Kidney (tissue), 14 donors: ENCODE results near the gene PUM1. TPM values are rescaled to one million over a fixed set of nuclear protein-coding genes. Genes with fewer than 3 reads are reported as not detected.
A peak's percentile ranks its signal among the peaks of the same experiment; 100 is the strongest.
"Not testable (repeated sequence)": the region's sequence is repeated elsewhere in the genome, so short reads cannot be mapped to it uniquely, and the experiment has no call there.

Experiments used
- DNase-seq, 5 donors: peaks; one replicate each; pipeline ENCODE4 v3.0.0-alpha.2; 2013 to 2020
- FAIRE-seq: peaks from 2 replicates; lab custom pipeline; 2012; peaks lifted over from hg19 to GRCh38; lab: Jason Lieb, UNC
- H3K27ac ChIP-seq, 2 donors: one replicate each; pipeline ENCODE4 v1.7.0; 2013; ENCODE audit warnings: low read depth in 2 of 2, low read length in 2 of 2, inconsistent platforms in 1 of 2
- H3K27me3 ChIP-seq: one replicate; pipeline ENCODE4 v1.7.1; 2013; ENCODE audit warnings: low read length, inconsistent platforms; ENCODE audit not compliant: control insufficient read depth, insufficient read depth
- H3K36me3 ChIP-seq, 3 donors: one replicate each; pipeline versions ENCODE4 v1.7.0 to v1.7.1; 2013; ENCODE audit warnings: low read length in 3 of 3, control low read depth in 1 of 3, inconsistent platforms in 1 of 3; ENCODE audit not compliant: insufficient read depth in 3 of 3, control insufficient read depth in 2 of 3
- H3K4me1 ChIP-seq, 3 donors: one replicate each; pipeline versions ENCODE4 v1.7.0 to v1.7.1; 2013; ENCODE audit warnings: low read length in 3 of 3, inconsistent platforms in 1 of 3, low read depth in 1 of 3; ENCODE audit not compliant: control insufficient read depth in 2 of 3, insufficient read depth in 2 of 3
- H3K4me3 ChIP-seq, 3 donors: one replicate each; pipeline versions ENCODE4 v1.7.0 to v1.8.1; 2013; ENCODE audit warnings: low read length in 3 of 3, control low read depth in 1 of 3, inconsistent platforms in 1 of 3
- H3K9ac ChIP-seq, 3 donors: one replicate each; pipeline versions ENCODE4 v1.7.0 to v1.7.1; 2013; ENCODE audit warnings: low read length in 3 of 3, control low read depth in 1 of 3, inconsistent platforms in 1 of 3
- H3K9me3 ChIP-seq, 3 donors: one replicate each; pipeline versions ENCODE4 v1.7.0 to v1.7.1; 2013; ENCODE audit warnings: low read length in 3 of 3, control low read depth in 1 of 3, inconsistent platforms in 1 of 3; ENCODE audit not compliant: control insufficient read depth in 2 of 3, insufficient read depth in 1 of 3
- CTCF ChIP-seq: IDR thresholded peaks from 3 replicates; pipeline ENCODE4 v1.5.1; 2012; ENCODE audit warnings: mild to moderate bottlenecking, moderate library complexity, borderline replicate concordance; ENCODE audit not compliant: insufficient read depth; ENCODE audit errors: extremely low read depth
- intact Hi-C: fragments of 100-400 bp; cut with DNase I; formaldehyde crosslinking; loops from one replicate; pipeline ENCODE4 v1.11.1; 2022
- polyA plus RNA-seq: library from polyadenylated mRNA; stranded (reverse); fragments of 350-450 nt; fragmentation: Illumina TruSeq; extraction: RNeasy Lipid Tissue Mini Kit (QIAGEN cat#74804); gene quantifications from one replicate; pipeline ENCODE4 v1.2.3, GENCODE V29; 2014; ENCODE audit warnings: low read depth, low replicate concordance; ENCODE audit not compliant: insufficient read depth
- total RNA-seq: library from RNA; stranded (reverse); fragmentation: NEBNext Ultra II Directional; extraction: Animal tissue kit (Norgen Biotek cat#: 25700); gene quantifications from one replicate; pipeline ENCODE4 v1.2.1, GENCODE V29; 2021
- donor health status: control.
- donor health status: control.
- donor health status: control.
- donor health status: control.
- donor health status: control.
- donor health status: DM: yes; HTN: yes; CAD: no.
- donor health status: Normal renal cell carcinoma (clear cell type).

The PUM1 gene
- total and polyA plus RNA-seq, 2 donors from 2014 or later: 19.1 to 150 TPM

- no peaks in the 10 kb centered on the region for H3K9me3 ChIP-seq
- peaks cover 0 to 11% (median 9%) of the 10 kb centered on the region in 3 donors for H3K4me1 ChIP-seq
- DNase-seq (peak in 2 of 5 donors; percentile 54 to 57), FAIRE-seq (no peak)
- peak overlapping the region; percentile 77 to 96 (median 95) for H3K4me3 ChIP-seq
- peak overlapping the region; percentile 68 to 100 (median 93) for H3K9ac ChIP-seq
- no peaks in the 10 kb centered on the region for H3K27me3 ChIP-seq
- intact Hi-C loops: no loop called here
- peaks cover 0 to 2% (median under 1%) of the 10 kb centered on the region in 3 donors for H3K36me3 ChIP-seq
- peak overlapping the region; percentile 97 to 98 for H3K27ac ChIP-seq
- no peak for TF ChIP-seq CTCF
Observed at GRCh38 chr1:31064111-31064717, 1.3 kb downstream of the PUM1 start.

- FAIRE-seq (no peak), DNase-seq (peak in 2 of 5 donors; percentile 37 to 54)
- no peak for TF ChIP-seq CTCF
- Histone ChIP-seq H3K27me3 (no peaks in the 10 kb centered on the region), H3K4me3 (peak overlapping the region; percentile 77 to 96 (median 95)), H3K9ac (peak overlapping the region; percentile 68 to 100 (median 93)), H3K27ac (peak overlapping the region; percentile 97 to 98), H3K9me3 (no peaks in the 10 kb centered on the region), H3K4me1 (peaks cover 0 to 13% (median 11%) of the 10 kb centered on the region in 3 donors), H3K36me3 (peaks cover 5 to 7% (median 6%) of the 10 kb centered on the region in 3 donors)
- intact Hi-C loops: no loop called here
Observed at GRCh38 chr1:31063631-31064030, 1.9 kb downstream of the PUM1 start.

GRCh38 chr1:31062867-31063380, 2.6 kb downstream of the PUM1 start:
- Histone ChIP-seq H3K36me3 (peaks cover 5 to 7% (median 7%) of the 10 kb centered on the region in 3 donors), H3K4me1 (peaks cover 0 to 15% (median 11%) of the 10 kb centered on the region in 3 donors), H3K9me3 (no peaks in the 10 kb centered on the region), H3K4me3 (peak overlapping the region; percentile 77 to 96 (median 95)), H3K27ac (no peak overlapping the region), H3K27me3 (no peaks in the 10 kb centered on the region), H3K9ac (peak overlapping the region; percentile 1 to 93 (median 36))
- intact Hi-C loops: no loop called here
- FAIRE-seq (no peak), DNase-seq (peak in 2 of 5 donors; percentile 7 to 33)
- no peak for TF ChIP-seq CTCF

GRCh38 chr1:31062162-31062866, 3.2 kb downstream of the PUM1 start:
- Histone ChIP-seq H3K4me1 (peaks cover 0 to 18% (median 11%) of the 10 kb centered on the region in 3 donors), H3K9ac (peak overlapping the region in 1 of 3 donors; percentile 36), H3K4me3 (peak overlapping the region; percentile 7 to 95 (median 77))
- H3K27ac ChIP-seq, H3K36me3 ChIP-seq, H3K27me3 ChIP-seq, FAIRE-seq, H3K9me3 ChIP-seq, intact Hi-C loops: not testable (repeated sequence)
- peak in 2 of 5 donors; percentile 41 to 54 for DNase-seq
